ENCODE results near the gene MYBPC2.

- TF ChIP-seq CTCF (IDR thresholded peaks at IDR 0.05) (no peak), POLR2A (IDR thresholded peaks at IDR 0.05) (no peak), POLR2AphosphoS5 (IDR thresholded peaks at IDR 0.05) (no peak)
Observed at GRCh38 chr19:50410109-50410508, 22.6 kb upstream of the MYBPC2 start.

Data from gastroesophageal sphincter (tissue), 3 donors.